NCI-H69 (cell line): ENCODE measurements around the gene RAB1A.
A peak's percentile ranks its signal among the peaks of the same experiment; 100 is the strongest.
"Not testable (repeated sequence)": the region's sequence is repeated elsewhere in the genome, so short reads cannot be mapped to it uniquely, and the experiment has no call there.

ENCODE experiments used
- DNase-seq: peaks from one replicate; lab custom pipeline; 2025; lab: John Stamatoyannopoulos, UW

RAB1A gene

GRCh38 chr2:65136253-65136652 lies 6.3 kb upstream of the RAB1A start:
- DNase-seq, result no peak

GRCh38 chr2:65134158-65134557 lies 4.3 kb upstream of the RAB1A start:
- DNase-seq, result no peak

GRCh38 chr2:65133626-65134025 lies 3.7 kb upstream of the RAB1A start:
- DNase-seq, result no peak

GRCh38 chr2:65132930-65133329 lies 3.0 kb upstream of the RAB1A start:
- DNase-seq, result not testable (repeated sequence)

GRCh38 chr2:65130664-65131175 lies 814 bp upstream of the RAB1A start:
- no peak for DNase-seq

GRCh38 chr2:65129286-65129825 lies 550 bp downstream of the RAB1A start:
- DNase-seq, result peak; percentile 45

- peak; percentile 2 for DNase-seq
Observed at GRCh38 chr2:65128297-65129190, 1.4 kb downstream of the RAB1A start.

- DNase-seq, result not testable (repeated sequence)
Observed at GRCh38 chr2:65125457-65125856, 4.4 kb downstream of the RAB1A start.

- DNase-seq, result no peak
Observed at GRCh38 chr2:65122313-65122712, 7.6 kb downstream of the RAB1A start.

- no peak for DNase-seq
Observed at GRCh38 chr2:65120990-65121693, 8.8 kb downstream of the RAB1A start.

GRCh38 chr2:65116645-65117044 lies 13.3 kb downstream of the RAB1A start:
- DNase-seq, result no peak

- DNase-seq, result no peak
Observed at GRCh38 chr2:65114921-65115320, 15.0 kb downstream of the RAB1A start.

- no peak for DNase-seq
Observed at GRCh38 chr2:65113816-65114215, 16.1 kb downstream of the RAB1A start.

GRCh38 chr2:65113229-65113628 lies 16.7 kb downstream of the RAB1A start:
- DNase-seq, result no peak

- DNase-seq, result no peak
Observed at GRCh38 chr2:65112633-65113032, 17.3 kb downstream of the RAB1A start.

GRCh38 chr2:65108780-65109179 lies 21.1 kb downstream of the RAB1A start:
- DNase-seq, result no peak

GRCh38 chr2:65107530-65107929 lies 22.4 kb downstream of the RAB1A start:
- no peak for DNase-seq

GRCh38 chr2:65103013-65103715 lies 26.7 kb downstream of the RAB1A start:
- no peak for DNase-seq

- no peak for DNase-seq
Observed at GRCh38 chr2:65101071-65101470, 28.8 kb downstream of the RAB1A start.

GRCh38 chr2:65098741-65099140 lies 31.2 kb downstream of the RAB1A start:
- no peak for DNase-seq

GRCh38 chr2:65097844-65098243 lies 32.1 kb downstream of the RAB1A start:
- DNase-seq, result no peak

GRCh38 chr2:65096948-65097347 lies 33.0 kb downstream of the RAB1A start:
- no peak for DNase-seq
